Measurements from ENCODE around the gene PLD3. TPM values are rescaled to one million over a fixed set of nuclear protein-coding genes. Genes with fewer than 3 reads are reported as not detected.

PLD3 gene
- total and polyA plus RNA-seq, 2 donors (not counting 3 experiments of a cell fraction or from before 2014, with no cell fraction given): 166 to 479 TPM

- Histone ChIP-seq H2AFZ (ENCODE audit: low read depth, low read length) (no peak overlapping the region), H3K4me3 (replicated peaks in 1 of 3; ENCODE audit: insufficient read depth in 1 of 3, low read depth in 1 of 3, low read length in 3 of 3) (no peak overlapping the region), H3K36me3 (ENCODE audit: control insufficient read depth in 2 of 2, extremely low read depth in 1 of 2, insufficient read depth in 2 of 2, low read length in 2 of 2) (peaks cover 0 to 13% of the 10 kb centered on the region in 2 experiments), H3K9me3 (replicated peaks; ENCODE audit: control insufficient read depth, insufficient read depth, low read length) (no peaks in the 10 kb centered on the region), H3K9ac (replicated peaks; ENCODE audit: extremely low read depth, insufficient read depth, low read length) (no peak overlapping the region), H3K4me2 (ENCODE audit: insufficient read depth, low read length) (no peak overlapping the region), H4K20me1 (replicated peaks; ENCODE audit: control insufficient read depth, extremely low read depth, insufficient read depth, low read length) (no peaks in the 10 kb centered on the region), H3K4me1 (ENCODE audit: control insufficient read depth, extremely low read depth, insufficient read depth, low read length) (no peaks in the 10 kb centered on the region), H3K27me3 (ENCODE audit: control insufficient read depth in 2 of 2, insufficient read depth in 2 of 2, low read length in 2 of 2) (no peaks in the 10 kb centered on the region), H3K27ac (ENCODE audit: insufficient read depth, low read depth, low read length) (no peak overlapping the region), H3K9me1 (replicated peaks; ENCODE audit: control insufficient read depth, extremely low read depth, insufficient read depth, low read length) (no peaks in the 10 kb centered on the region), H3K79me2 (ENCODE audit: control insufficient read depth, insufficient read depth, low read length) (peaks cover 2% of the 10 kb centered on the region)
- BruUV-seq (replicated peaks): no TSS peak
- dilution Hi-C loops (cut with MboI; ENCODE audit: extremely low pct_ligation_motif_present, low sequenced_read_pairs): no loop called here
- ChIA-PET CTCF (interaction anchor here (0.6 to 1.7 kb wide), 5 partner anchors 12 to 299 kb away, joined by 3 to 5 read pairs (median 3); partner anchors contain the start of gene C19orf47), POLR2A (no interaction called here)
- TF ChIP-seq GATA2 (IDR thresholded peaks at IDR 0.05; ENCODE audit: insufficient read depth, insufficient read length, low read depth, low read length) (no peak), POLR2A (IDR thresholded peaks at IDR 0.05; ENCODE audit: low read depth, low read length) (no peak), EZH2 (IDR thresholded peaks at IDR 0.05; ENCODE audit: borderline replicate concordance, low read depth, low read length, severe bottlenecking) (no peak), CTCF (IDR thresholded peaks at IDR 0.05; ENCODE audit: extremely low read depth in 1 of 2, insufficient read depth in 1 of 2, low read depth in 1 of 2, low read length in 2 of 2) (no peak), JUN (IDR thresholded peaks at IDR 0.05; ENCODE audit: borderline replicate concordance, insufficient read depth, insufficient read length, low read depth) (no peak), FOS (IDR thresholded peaks at IDR 0.05; ENCODE audit: borderline replicate concordance, insufficient read depth, low read length) (no peak), MAX (IDR thresholded peaks at IDR 0.05; ENCODE audit: insufficient read depth, insufficient read length) (no peak), POLR2AphosphoS5 (IDR thresholded peaks at IDR 0.05; ENCODE audit: insufficient read depth, low read depth, low read length) (no peak), MYC (IDR thresholded peaks at IDR 0.05; ENCODE audit: low read depth, low read length) (no peak)
- intact Hi-C loops (cut with micrococcal nuclease): loop anchor here (5.0 kb wide), 1 partner anchor 44 kb away; no protein-coding TSS in a partner anchor
- DNase-seq (ENCODE audit: low read depth, low spot score) (no peak), FAIRE-seq (no peak)
Measured at GRCh38 chr19:40335855-40336600, 12.5 kb upstream of the PLD3 start.

Data from endothelial cell of umbilical vein (primary cell).